Activated CD4-positive, alpha-beta memory T cell treated with anti-CD3 and anti-CD28 coated beads, Interleukin-2, amount 10 ng/mL, durations not matched to agents 7 days and 5 days (primary cell): ENCODE data around the gene CHN2. TPM values are rescaled to one million over a fixed set of nuclear protein-coding genes. Genes with fewer than 3 reads are reported as not detected.
A peak's percentile ranks its signal among the peaks of the same experiment; 100 is the strongest.

ENCODE experiments used
- CTCF ChIA-PET: fragments of 350-600 bp; sonication (Branson Sonifier 250); formaldehyde crosslinking; loops from one replicate; lab custom pipeline; 2021; ENCODE audit warnings: antibody characterized with exemption, inconsistent platforms; lab: Charles Lee
- POLR2A ChIA-PET: fragments of 350-600 bp; sonication (Branson Sonifier 250); formaldehyde crosslinking; loops from one replicate; lab custom pipeline; 2021; ENCODE audit warnings: antibody characterized with exemption; lab: Charles Lee
- DNase-seq: peaks from one replicate; pipeline ENCODE4 v3.0.0-alpha.2; 2020
- H3K27ac Mint-ChIP-seq: one replicate; pipeline ENCODE4 v1.8.0; 2021; ENCODE audit warnings: mild to moderate bottlenecking, mixed read lengths
- H3K27me3 Mint-ChIP-seq: one replicate; pipeline ENCODE4 v1.8.0; 2021; ENCODE audit warnings: mixed read lengths
- H3K36me3 Mint-ChIP-seq: one replicate; pipeline ENCODE4 v1.8.0; 2021; ENCODE audit warnings: low read depth, mixed read lengths
- H3K4me1 Mint-ChIP-seq: one replicate; pipeline ENCODE4 v1.8.0; 2021; ENCODE audit warnings: mixed read lengths
- H3K4me3 Mint-ChIP-seq: one replicate; pipeline ENCODE4 v1.8.0; 2021; ENCODE audit warnings: mild to moderate bottlenecking, mixed read lengths
- H3K9me3 Mint-ChIP-seq: one replicate; pipeline ENCODE4 v1.8.0; 2021; ENCODE audit warnings: mixed read lengths
- total RNA-seq, 2 experiments: library from RNA; stranded (reverse); gene quantifications; one replicate each; pipeline ENCODE4 v1.2.3, GENCODE V29; 2021

CHN2 gene
- total RNA-seq, 2 experiments from 2014 or later, result 6.8 to 7.4 TPM

DNA sequence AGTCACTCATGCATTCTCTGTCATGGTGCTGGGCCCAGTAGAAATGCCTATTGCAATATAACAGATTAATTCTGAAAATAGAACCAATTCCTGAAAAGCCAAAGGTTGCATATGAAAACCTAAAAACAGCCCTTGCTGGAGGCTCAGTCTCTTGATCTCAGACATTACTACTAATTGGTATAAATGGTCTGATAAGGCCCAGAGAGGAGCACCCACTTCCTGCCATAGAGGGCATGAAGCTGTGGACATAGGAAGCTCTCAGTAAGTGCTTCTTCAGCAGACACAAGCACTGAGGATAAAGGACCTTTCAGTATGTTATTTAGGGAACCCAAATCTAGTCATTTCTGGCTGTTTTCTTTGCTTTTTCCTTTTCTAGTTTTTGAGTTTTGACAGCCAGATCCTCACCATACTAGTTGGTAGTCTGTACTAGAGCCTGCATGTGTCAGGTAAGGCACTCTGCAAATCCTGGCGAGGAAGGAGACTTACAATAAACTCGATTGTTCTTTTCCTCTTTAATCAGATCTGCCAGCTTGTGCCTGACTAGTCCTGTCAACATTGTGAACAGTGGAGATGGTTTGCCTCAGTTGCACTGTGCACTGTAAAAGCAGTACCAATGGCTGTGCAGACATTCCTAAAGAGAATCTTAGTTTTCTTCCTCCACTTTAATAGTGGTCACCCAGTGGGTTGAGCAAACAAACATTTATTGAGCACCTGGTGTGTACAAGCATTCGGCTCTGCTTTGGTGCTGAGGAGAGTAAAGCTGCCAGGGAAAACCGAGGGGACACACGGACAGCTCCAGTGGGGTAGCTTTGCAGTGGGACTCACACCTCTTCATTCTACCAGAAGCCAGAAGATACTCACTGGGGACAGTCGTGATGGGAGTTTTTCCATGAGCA is 140.9 kb downstream of the CHN2 start:
- no peak overlapping the region for H3K4me3 Mint-ChIP-seq
- ChIA-PET CTCF (no interaction called here), POLR2A (no interaction called here)
- H3K27me3 Mint-ChIP-seq, result peaks cover 3% of the 10 kb centered on the region
- H3K36me3 Mint-ChIP-seq, result no peaks in the 10 kb centered on the region
- no peak for DNase-seq
- no peaks in the 10 kb centered on the region for H3K9me3 Mint-ChIP-seq
- H3K27ac Mint-ChIP-seq, result no peak overlapping the region
- peaks cover 16% of the 10 kb centered on the region for H3K4me1 Mint-ChIP-seq

DNA sequence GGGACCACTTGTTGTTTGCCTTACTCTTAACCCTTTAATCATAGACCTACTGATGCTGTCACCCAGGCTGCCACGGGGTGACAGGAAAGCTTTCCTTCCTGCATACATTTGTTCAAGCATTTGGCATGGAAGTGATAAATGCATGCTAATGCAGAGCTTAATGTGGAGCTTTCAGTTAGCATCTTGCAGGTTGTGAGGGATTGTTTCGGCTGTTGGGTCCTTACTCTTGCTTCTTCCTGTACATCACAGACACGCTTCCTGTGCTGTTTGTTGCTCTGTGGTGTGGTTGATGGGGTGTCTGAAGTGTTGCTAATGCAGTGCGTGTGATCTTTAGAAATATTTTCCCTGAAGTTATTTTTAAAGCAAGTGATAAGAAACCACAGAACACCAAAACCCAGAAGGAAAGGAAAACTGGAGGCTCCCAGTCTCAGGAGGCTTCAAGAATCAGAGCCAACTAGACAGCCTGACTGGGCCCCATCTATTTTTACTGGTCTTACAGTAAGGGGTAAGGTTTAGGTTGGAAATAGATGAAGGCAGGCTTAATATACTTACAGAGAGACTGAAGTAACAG is 143.1 kb downstream of the CHN2 start:
- no peaks in the 10 kb centered on the region for H3K27me3 Mint-ChIP-seq
- no peaks in the 10 kb centered on the region for H3K9me3 Mint-ChIP-seq
- H3K36me3 Mint-ChIP-seq, result no peaks in the 10 kb centered on the region
- H3K4me1 Mint-ChIP-seq, result peaks cover 16% of the 10 kb centered on the region
- H3K27ac Mint-ChIP-seq, result peak overlapping the region; percentile 16
- no peak overlapping the region for H3K4me3 Mint-ChIP-seq
- ChIA-PET POLR2A (no interaction called here), CTCF (interaction anchor here (1.3 kb wide), 2 partner anchors 98 to 147 kb away, joined by 3 to 5 read pairs; no protein-coding TSS in a partner anchor)
- DNase-seq, result peak; percentile 33

DNA sequence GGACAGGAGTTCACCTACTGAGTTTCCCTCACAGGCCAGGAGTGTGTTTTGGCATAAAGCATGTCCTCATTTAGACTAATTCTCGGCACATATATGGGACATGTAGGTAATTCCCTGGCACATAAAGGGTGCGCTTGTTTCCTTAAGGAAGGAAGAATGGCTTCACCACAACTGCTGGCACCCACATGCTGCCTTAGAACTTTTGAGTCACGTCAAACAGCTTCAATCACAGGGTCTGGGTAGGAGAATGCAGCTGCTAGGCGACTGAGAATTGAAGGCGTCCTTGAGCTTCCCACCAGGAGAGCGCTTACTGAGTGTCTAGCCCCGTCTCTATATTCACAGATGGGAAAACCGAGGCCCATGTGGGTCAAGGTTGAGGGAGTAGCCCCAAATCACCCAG is 146.1 kb downstream of the CHN2 start:
- Mint-ChIP-seq H3K4me3 (no peak overlapping the region), H3K27ac (no peak overlapping the region), H3K9me3 (no peaks in the 10 kb centered on the region), H3K27me3 (no peaks in the 10 kb centered on the region), H3K36me3 (no peaks in the 10 kb centered on the region), H3K4me1 (peaks cover 16% of the 10 kb centered on the region)
- ChIA-PET CTCF (no interaction called here), POLR2A (no interaction called here)
- no peak for DNase-seq

GRCh38 chr7:29341156-29341555 is 146.6 kb downstream of the CHN2 start:
- H3K36me3 Mint-ChIP-seq, result no peaks in the 10 kb centered on the region
- no peak overlapping the region for H3K4me3 Mint-ChIP-seq
- DNase-seq, result no peak
- no peaks in the 10 kb centered on the region for H3K9me3 Mint-ChIP-seq
- POLR2A ChIA-PET, result no interaction called here
- CTCF ChIA-PET, result no interaction called here
- no peaks in the 10 kb centered on the region for H3K27me3 Mint-ChIP-seq
- no peak overlapping the region for H3K27ac Mint-ChIP-seq
- H3K4me1 Mint-ChIP-seq, result peaks cover 16% of the 10 kb centered on the region

GRCh38 chr7:29342761-29343160 is 148.2 kb downstream of the CHN2 start:
- Mint-ChIP-seq H3K36me3 (no peaks in the 10 kb centered on the region), H3K27ac (no peak overlapping the region), H3K9me3 (no peaks in the 10 kb centered on the region), H3K4me3 (no peak overlapping the region), H3K27me3 (no peaks in the 10 kb centered on the region), H3K4me1 (peaks cover 5% of the 10 kb centered on the region)
- CTCF ChIA-PET, result no interaction called here
- no peak for DNase-seq
- POLR2A ChIA-PET, result no interaction called here

DNA sequence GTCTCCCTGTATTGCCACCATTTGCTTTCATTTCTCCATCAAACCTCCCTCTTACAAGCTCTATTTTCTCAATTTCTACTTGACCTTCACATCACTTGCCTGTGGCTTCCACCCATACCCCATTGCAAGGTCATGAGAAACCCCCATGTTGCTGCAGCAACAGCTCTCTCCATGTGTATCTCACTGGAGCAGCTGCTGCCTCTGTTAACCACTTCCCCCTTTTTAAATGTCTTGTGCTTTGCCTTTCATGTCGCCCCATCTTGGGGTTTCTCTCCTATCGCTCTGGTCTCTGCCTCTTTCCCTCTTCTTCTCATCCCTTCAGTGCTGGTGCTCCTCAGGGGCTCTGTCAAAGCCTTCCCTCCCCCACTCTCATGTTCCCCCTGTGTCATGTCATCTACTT is 148.8 kb downstream of the CHN2 start:
- no peaks in the 10 kb centered on the region for H3K4me1 Mint-ChIP-seq
- CTCF ChIA-PET, result no interaction called here
- no peak overlapping the region for H3K27ac Mint-ChIP-seq
- POLR2A ChIA-PET, result no interaction called here
- H3K36me3 Mint-ChIP-seq, result no peaks in the 10 kb centered on the region
- H3K27me3 Mint-ChIP-seq, result no peaks in the 10 kb centered on the region
- no peaks in the 10 kb centered on the region for H3K9me3 Mint-ChIP-seq
- DNase-seq, result no peak
- no peak overlapping the region for H3K4me3 Mint-ChIP-seq

DNA sequence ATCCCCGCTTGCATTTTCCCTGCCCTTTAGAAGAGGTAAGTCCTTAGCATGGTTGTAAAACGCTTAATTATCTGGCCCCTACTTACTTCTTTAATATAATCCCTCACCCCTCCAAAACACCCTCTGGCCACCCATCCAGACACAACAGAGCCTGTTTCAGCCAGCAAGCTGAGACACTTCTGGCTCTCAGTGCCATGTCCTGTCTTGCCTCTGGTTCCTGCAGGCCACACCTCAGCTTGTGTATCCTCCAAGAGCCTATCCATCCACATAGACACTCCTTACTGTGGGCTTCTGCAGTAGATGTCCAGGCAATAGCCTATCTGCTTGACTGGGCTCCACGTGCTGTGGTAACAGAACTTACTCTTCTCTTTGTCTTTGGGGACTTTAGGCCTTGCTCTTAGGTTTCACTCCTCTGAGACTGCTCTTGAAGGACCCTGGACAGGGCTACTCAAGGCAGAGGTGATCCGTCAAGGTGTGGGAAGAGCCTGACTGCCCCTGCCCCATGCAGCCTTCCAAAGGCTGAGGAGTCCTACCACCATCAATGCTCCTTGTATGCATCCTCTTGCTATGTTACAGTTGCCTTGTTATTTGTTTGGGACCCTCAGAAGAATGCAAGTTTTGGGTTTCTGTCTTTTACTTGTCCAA is 149.9 kb downstream of the CHN2 start:
- Mint-ChIP-seq H3K27me3 (no peaks in the 10 kb centered on the region), H3K4me1 (no peaks in the 10 kb centered on the region), H3K9me3 (no peaks in the 10 kb centered on the region), H3K36me3 (no peaks in the 10 kb centered on the region), H3K27ac (no peak overlapping the region), H3K4me3 (no peak overlapping the region)
- ChIA-PET POLR2A (no interaction called here), CTCF (interaction anchor here (2.2 kb wide), 1 partner anchor 154 kb away, joined by 7 read pairs; no protein-coding TSS in a partner anchor)
- DNase-seq, result no peak

- CTCF ChIA-PET, result interaction anchor here (1.4 to 2.2 kb wide), 2 partner anchors 155 to 423 kb away, joined by 3 to 7 read pairs; no protein-coding TSS in a partner anchor
- H3K36me3 Mint-ChIP-seq, result no peaks in the 10 kb centered on the region
- DNase-seq, result peak; percentile 21
- H3K27me3 Mint-ChIP-seq, result no peaks in the 10 kb centered on the region
- H3K27ac Mint-ChIP-seq, result no peak overlapping the region
- POLR2A ChIA-PET, result interaction anchor here (0.6 kb wide), 1 partner anchor 239 kb away, joined by 3 read pairs; no protein-coding TSS in a partner anchor
- no peaks in the 10 kb centered on the region for H3K9me3 Mint-ChIP-seq
- H3K4me1 Mint-ChIP-seq, result no peaks in the 10 kb centered on the region
- H3K4me3 Mint-ChIP-seq, result no peak overlapping the region
Observed at GRCh38 chr7:29345590-29345989, 151.0 kb downstream of the CHN2 start.

- H3K9me3 Mint-ChIP-seq, result no peaks in the 10 kb centered on the region
- H3K27ac Mint-ChIP-seq, result no peak overlapping the region
- H3K4me1 Mint-ChIP-seq, result no peaks in the 10 kb centered on the region
- CTCF ChIA-PET, result interaction anchor here (1.4 to 2.2 kb wide), 2 partner anchors 156 to 424 kb away, joined by 3 to 7 read pairs; no protein-coding TSS in a partner anchor
- no peak overlapping the region for H3K4me3 Mint-ChIP-seq
- no peak for DNase-seq
- H3K27me3 Mint-ChIP-seq, result no peaks in the 10 kb centered on the region
- no peaks in the 10 kb centered on the region for H3K36me3 Mint-ChIP-seq
- POLR2A ChIA-PET, result no interaction called here
Observed at GRCh38 chr7:29346231-29346978, 151.8 kb downstream of the CHN2 start.

GRCh38 chr7:29349362-29349761 is 154.8 kb downstream of the CHN2 start:
- CTCF ChIA-PET, result no interaction called here
- no peaks in the 10 kb centered on the region for H3K4me1 Mint-ChIP-seq
- H3K36me3 Mint-ChIP-seq, result no peaks in the 10 kb centered on the region
- no peak overlapping the region for H3K4me3 Mint-ChIP-seq
- H3K9me3 Mint-ChIP-seq, result no peaks in the 10 kb centered on the region
- DNase-seq, result no peak
- POLR2A ChIA-PET, result no interaction called here
- H3K27me3 Mint-ChIP-seq, result no peaks in the 10 kb centered on the region
- H3K27ac Mint-ChIP-seq, result no peak overlapping the region

- Mint-ChIP-seq H3K27me3 (no peaks in the 10 kb centered on the region), H3K27ac (no peak overlapping the region), H3K4me1 (no peaks in the 10 kb centered on the region), H3K36me3 (no peaks in the 10 kb centered on the region), H3K4me3 (no peak overlapping the region), H3K9me3 (no peaks in the 10 kb centered on the region)
- no peak for DNase-seq
- ChIA-PET POLR2A (no interaction called here), CTCF (no interaction called here)
Observed at GRCh38 chr7:29350351-29350750, 155.8 kb downstream of the CHN2 start.

DNA sequence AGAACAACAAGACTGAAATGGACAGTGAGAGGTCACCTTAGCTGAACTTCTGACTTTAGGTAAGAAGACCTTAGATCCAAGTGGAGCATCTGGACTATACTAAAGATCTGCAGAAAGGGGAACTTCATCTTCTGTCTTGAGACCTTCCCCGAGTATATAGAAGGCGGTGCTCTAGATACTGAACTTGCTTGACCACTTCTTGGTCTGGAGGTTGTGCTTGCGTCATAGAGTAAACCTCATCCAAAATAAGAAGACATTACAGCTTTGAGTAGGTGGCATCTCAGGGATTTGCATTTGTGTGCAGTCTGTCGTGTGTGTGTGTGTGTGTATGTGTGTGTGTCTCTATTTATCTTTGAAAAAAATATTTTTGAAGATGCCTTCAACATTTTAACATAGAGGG is 157.5 kb downstream of the CHN2 start:
- Mint-ChIP-seq H3K9me3 (no peaks in the 10 kb centered on the region), H3K36me3 (no peaks in the 10 kb centered on the region), H3K27ac (no peak overlapping the region), H3K4me1 (no peaks in the 10 kb centered on the region), H3K27me3 (no peaks in the 10 kb centered on the region), H3K4me3 (no peak overlapping the region)
- CTCF ChIA-PET, result no interaction called here
- no peak for DNase-seq
- POLR2A ChIA-PET, result no interaction called here

DNA sequence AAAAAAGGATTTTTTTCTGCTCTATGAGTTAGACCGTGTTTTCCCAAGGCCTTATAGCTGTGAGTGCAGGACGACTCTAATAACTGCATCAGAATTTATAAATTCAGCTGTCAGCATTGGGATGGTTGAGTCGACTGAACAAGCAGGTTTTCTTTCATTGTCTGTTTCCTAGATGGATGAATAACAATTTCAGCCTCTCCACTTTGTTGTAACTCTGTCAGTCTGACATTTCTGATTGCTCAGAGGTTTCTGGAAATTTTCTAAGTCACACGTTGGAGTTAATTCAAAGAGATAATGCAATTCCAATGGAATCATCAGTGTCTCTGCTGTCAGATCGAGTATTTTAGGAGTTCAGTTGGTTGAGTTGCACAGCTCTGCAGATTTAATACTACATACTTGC is 159.2 kb downstream of the CHN2 start:
- Mint-ChIP-seq H3K27ac (no peak overlapping the region), H3K27me3 (no peaks in the 10 kb centered on the region), H3K4me3 (no peak overlapping the region), H3K36me3 (no peaks in the 10 kb centered on the region), H3K4me1 (no peaks in the 10 kb centered on the region), H3K9me3 (no peaks in the 10 kb centered on the region)
- ChIA-PET CTCF (no interaction called here), POLR2A (no interaction called here)
- DNase-seq, result no peak
